NT2/D1 (cell line): Measurements from ENCODE around the gene MSTN.
"Not testable (repeated sequence)": the region's sequence is repeated elsewhere in the genome, so short reads cannot be mapped to it uniquely, and the experiment has no call there.

ENCODE experiments used
- DNase-seq: peaks from one replicate; pipeline ENCODE4 v3.0.0-alpha.2; 2011; ENCODE audit warnings: low read depth, low spot score
- H3K27me3 ChIP-seq: 2 replicates; pipeline ENCODE4 v1.6.0; 2011; ENCODE audit warnings: mild to moderate bottlenecking; ENCODE audit not compliant: insufficient read length, insufficient read depth
- H3K36me3 ChIP-seq: 2 replicates; pipeline ENCODE4 v1.6.1; 2011; ENCODE audit warnings: mild to moderate bottlenecking, low read length, mixed read lengths; ENCODE audit not compliant: insufficient read depth, insufficient read length
- H3K4me1 ChIP-seq: 2 replicates; pipeline ENCODE4 v1.5.1; 2011; ENCODE audit not compliant: insufficient read depth, insufficient read length
- H3K4me3 ChIP-seq: 2 replicates; pipeline ENCODE4 v1.5.1; 2011; ENCODE audit warnings: low read depth; ENCODE audit not compliant: insufficient read length
- H3K9ac ChIP-seq: 2 replicates; pipeline ENCODE4 v1.6.0; 2011; ENCODE audit warnings: low read depth; ENCODE audit not compliant: insufficient read length
- H3K9me3 ChIP-seq: 2 replicates; pipeline ENCODE4 v1.5.1; 2011; ENCODE audit warnings: mild to moderate bottlenecking, low read length; ENCODE audit not compliant: insufficient read depth
- SUZ12 ChIP-seq: IDR thresholded peaks from 2 replicates; pipeline ENCODE4 v1.6.1; 2011; ENCODE audit not compliant: insufficient read length, insufficient read depth; ENCODE audit errors: extremely low read depth
- YY1 ChIP-seq: IDR thresholded peaks from 2 replicates; pipeline ENCODE4 v1.6.1; 2011; ENCODE audit not compliant: insufficient read length, insufficient read depth
- ZNF274 ChIP-seq: IDR thresholded peaks from 2 replicates; pipeline ENCODE4 v1.6.1; 2011; ENCODE audit warnings: mild to moderate bottlenecking, low read depth, low read length

Gene MSTN

DNA sequence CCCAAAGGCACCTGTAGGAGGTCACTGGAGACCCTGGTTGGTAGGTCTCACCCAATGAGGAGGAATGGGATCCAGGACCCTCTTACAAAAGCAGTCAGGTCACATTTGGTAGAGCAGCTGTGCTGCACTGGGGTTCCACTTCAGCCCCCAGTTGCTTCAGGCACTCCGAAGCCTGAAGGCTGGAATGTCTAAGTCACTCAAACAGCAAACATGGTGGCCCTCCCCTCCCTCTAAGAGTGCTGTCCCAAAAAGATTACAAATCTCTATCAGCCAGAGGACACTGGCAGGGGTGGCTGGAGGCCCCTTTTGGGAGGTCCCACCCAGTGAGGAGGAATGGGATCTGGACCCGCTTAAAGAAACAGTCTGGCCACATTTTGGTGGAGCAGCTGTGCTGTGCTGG is 17.7 kb downstream of the MSTN start:
- Histone ChIP-seq H3K27me3 (no peaks in the 10 kb centered on the region), H3K36me3 (no peaks in the 10 kb centered on the region), H3K9me3 (no peaks in the 10 kb centered on the region), H3K4me1 (no peaks in the 10 kb centered on the region), H3K4me3 (no peak overlapping the region), H3K9ac (no peak overlapping the region)
- no peak for DNase-seq
- TF ChIP-seq ZNF274 (no peak), SUZ12 (no peak), YY1 (no peak)

GRCh38 chr2:190043441-190043840 is 19.1 kb downstream of the MSTN start:
- no peak overlapping the region for H3K4me3 ChIP-seq
- DNase-seq: no peak
- TF ChIP-seq YY1 (no peak), SUZ12 (no peak), ZNF274 (no peak)

GRCh38 chr2:190036071-190036470 is 26.5 kb downstream of the MSTN start:
- Histone ChIP-seq H3K9me3 (no peaks in the 10 kb centered on the region), H3K9ac (no peak overlapping the region), H3K4me1 (no peaks in the 10 kb centered on the region), H3K27me3 (no peaks in the 10 kb centered on the region), H3K36me3 (no peaks in the 10 kb centered on the region), H3K4me3 (no peak overlapping the region)
- no peak for TF ChIP-seq YY1
- no peak for TF ChIP-seq ZNF274
- TF ChIP-seq SUZ12: no peak
- DNase-seq: no peak

More at GRCh38 chr2:190043441-190043840, 19.1 kb downstream of the MSTN start:
- no peaks in the 10 kb centered on the region for H3K9me3 ChIP-seq
- no peaks in the 10 kb centered on the region for H3K27me3 ChIP-seq
- no peaks in the 10 kb centered on the region for H3K4me1 ChIP-seq
- H3K36me3 ChIP-seq: no peaks in the 10 kb centered on the region
- no peak overlapping the region for H3K9ac ChIP-seq

DNA sequence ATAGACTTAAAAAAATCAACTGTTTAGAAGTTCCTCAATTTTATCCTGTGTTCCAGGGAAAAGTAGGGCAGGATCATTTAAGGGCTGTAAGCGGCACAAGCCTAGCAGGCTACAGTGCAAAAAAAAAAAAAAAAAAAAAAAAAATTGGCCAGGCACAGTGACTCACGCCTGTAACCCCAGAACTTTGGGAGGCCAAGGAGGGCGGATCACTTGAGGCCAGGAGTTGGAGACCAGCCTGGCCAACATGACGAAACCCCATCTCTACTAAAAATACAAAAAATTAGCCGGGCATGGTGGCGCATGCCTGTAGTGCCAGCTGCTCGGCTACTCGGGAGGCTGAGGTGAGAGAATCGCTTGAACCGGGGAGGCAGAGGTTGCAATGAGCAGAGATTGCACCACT is 28.1 kb downstream of the MSTN start:
- not testable (repeated sequence) for H3K9me3 ChIP-seq, DNase-seq, H3K27me3 ChIP-seq, H3K4me3 ChIP-seq, H3K9ac ChIP-seq, H3K36me3 ChIP-seq, H3K4me1 ChIP-seq

DNA sequence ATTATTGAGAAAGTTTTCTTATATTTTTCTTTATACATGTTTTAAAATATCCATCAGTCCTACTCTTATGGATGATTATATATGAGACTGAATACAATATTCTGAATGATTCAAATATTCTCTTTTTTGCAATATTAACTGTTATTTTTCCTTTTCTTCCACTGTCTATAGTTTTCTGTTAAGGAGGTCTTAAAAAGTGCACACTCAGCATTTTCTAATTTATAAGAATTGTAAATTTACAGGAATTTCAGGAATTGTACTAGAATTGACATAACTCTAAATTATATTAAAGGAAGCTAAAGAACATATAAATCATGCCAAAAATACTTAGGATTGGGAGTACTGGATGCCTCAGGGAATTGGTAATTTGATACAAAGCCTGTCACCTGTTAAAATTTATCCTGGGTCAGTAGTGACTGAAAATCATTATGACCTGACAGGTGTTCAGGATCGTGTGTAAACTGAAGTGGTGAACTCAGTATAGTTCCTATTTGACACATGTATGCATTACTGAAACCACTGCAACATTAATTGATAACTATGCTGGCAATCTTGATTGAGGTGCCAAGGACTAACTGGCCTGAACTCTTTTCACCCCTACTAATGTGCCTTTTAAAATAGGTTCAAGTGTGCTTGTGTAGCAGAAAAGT is 30.4 kb downstream of the MSTN start:
- TF ChIP-seq ZNF274 (no peak), SUZ12 (no peak)

GRCh38 chr2:190023860-190024259 is 38.7 kb downstream of the MSTN start:
- Histone ChIP-seq H3K4me1 (no peaks in the 10 kb centered on the region), H3K36me3 (no peaks in the 10 kb centered on the region), H3K9me3 (no peaks in the 10 kb centered on the region), H3K4me3 (no peak overlapping the region), H3K9ac (no peak overlapping the region), H3K27me3 (no peaks in the 10 kb centered on the region)
- no peak for TF ChIP-seq YY1
- no peak for TF ChIP-seq SUZ12
- TF ChIP-seq ZNF274: no peak
- DNase-seq: peak; percentile 13

More for the DNA sequence above, 30.4 kb downstream of the MSTN start:
- no peak for DNase-seq
- H3K4me1 ChIP-seq: no peaks in the 10 kb centered on the region
- H3K27me3 ChIP-seq: no peaks in the 10 kb centered on the region
- H3K4me3 ChIP-seq: no peak overlapping the region
- H3K9me3 ChIP-seq: no peaks in the 10 kb centered on the region
- H3K9ac ChIP-seq: no peak overlapping the region
- no peaks in the 10 kb centered on the region for H3K36me3 ChIP-seq

DNA sequence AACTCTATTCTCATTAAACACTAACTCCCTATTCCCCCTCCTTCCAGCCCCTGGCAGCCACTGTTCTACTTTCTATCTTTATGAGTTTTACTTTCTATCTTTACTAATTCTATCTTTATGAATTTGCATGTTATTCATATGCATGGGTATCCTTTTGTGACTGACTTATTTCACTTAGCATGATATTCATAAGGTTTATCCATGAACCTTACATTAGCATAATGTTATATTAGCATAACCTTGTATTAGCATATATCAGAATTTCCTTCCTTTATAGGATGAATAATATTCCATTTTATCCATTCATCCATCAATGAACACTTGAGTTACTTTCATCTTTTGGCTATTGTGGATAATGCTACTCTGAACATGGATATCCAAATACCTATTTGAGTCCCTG is 41.8 kb downstream of the MSTN start:
- TF ChIP-seq ZNF274 (no peak), SUZ12 (no peak), YY1 (no peak)
- H3K4me3 ChIP-seq: no peak overlapping the region
- peaks cover 13% of the 10 kb centered on the region; the same call in 1 of the 2 replicates for H3K9me3 ChIP-seq
- no peak overlapping the region for H3K9ac ChIP-seq
- DNase-seq: no peak
- H3K36me3 ChIP-seq: no peaks in the 10 kb centered on the region
- H3K4me1 ChIP-seq: no peaks in the 10 kb centered on the region
- H3K27me3 ChIP-seq: no peaks in the 10 kb centered on the region
